ENCODE data around the gene ARMC9. TPM values are rescaled to one million over a fixed set of nuclear protein-coding genes. Genes with fewer than 3 reads are reported as not detected.
"Not testable (repeated sequence)": the region's sequence is repeated elsewhere in the genome, so short reads cannot be mapped to it uniquely, and the experiment has no call there.

Gene ARMC9
- polyA plus RNA-seq, 1 donor from 2014 or later, result 1.2 TPM

- peaks cover 2% of the 10 kb centered on the region for H3K36me3 Mint-ChIP-seq
- no peaks in the 10 kb centered on the region for H3K9me3 Mint-ChIP-seq
- peak overlapping the region in 1 of 3 donors; percentile 27 for H3K27ac Mint-ChIP-seq
- peak overlapping the region in 1 of 4 donors; percentile 33 for H3K4me3 Mint-ChIP-seq
- peaks cover 7 to 13% (median 13%) of the 10 kb centered on the region in 3 donors for H3K4me1 Mint-ChIP-seq
- no peaks in the 10 kb centered on the region for H3K27me3 Mint-ChIP-seq
Measured at GRCh38 chr2:231399853-231400680, 201.6 kb downstream of the ARMC9 start.

- peak overlapping the region in 1 of 4 donors; percentile 33 for H3K4me3 Mint-ChIP-seq
- H3K9me3 Mint-ChIP-seq, H3K27me3 Mint-ChIP-seq, H3K36me3 Mint-ChIP-seq: not testable (repeated sequence)
- peak overlapping the region in 1 of 3 donors; percentile 76 for H3K27ac Mint-ChIP-seq
- H3K4me1 Mint-ChIP-seq, result peaks cover 10 to 19% (median 18%) of the 10 kb centered on the region in 3 donors
Measured at GRCh38 chr2:231400681-231401080, 202.2 kb downstream of the ARMC9 start.

GRCh38 chr2:231401101-231401500, 202.7 kb downstream of the ARMC9 start:
- peak overlapping the region in 2 of 3 donors; percentile 63 to 76 for H3K27ac Mint-ChIP-seq
- H3K36me3 Mint-ChIP-seq, H3K9me3 Mint-ChIP-seq, H3K27me3 Mint-ChIP-seq: not testable (repeated sequence)
- H3K4me3 Mint-ChIP-seq, result peak overlapping the region in 1 of 4 donors; percentile 33
- peaks cover 13 to 22% (median 20%) of the 10 kb centered on the region in 3 donors for H3K4me1 Mint-ChIP-seq

GRCh38 chr2:231403421-231404182, 205.2 kb downstream of the ARMC9 start:
- H3K4me1 Mint-ChIP-seq, result peaks cover 7 to 22% (median 11%) of the 10 kb centered on the region in 3 donors
- not testable (repeated sequence) for H3K4me3 Mint-ChIP-seq, H3K27ac Mint-ChIP-seq, H3K27me3 Mint-ChIP-seq, H3K36me3 Mint-ChIP-seq, H3K9me3 Mint-ChIP-seq

GRCh38 chr2:231404183-231404578, 205.8 kb downstream of the ARMC9 start:
- H3K4me3 Mint-ChIP-seq, H3K36me3 Mint-ChIP-seq, H3K27ac Mint-ChIP-seq, H3K27me3 Mint-ChIP-seq, H3K9me3 Mint-ChIP-seq: not testable (repeated sequence)
- peaks cover 7 to 22% (median 11%) of the 10 kb centered on the region in 3 donors for H3K4me1 Mint-ChIP-seq

GRCh38 chr2:231405601-231406367, 207.4 kb downstream of the ARMC9 start:
- H3K4me1 Mint-ChIP-seq, result peaks cover 7 to 22% (median 11%) of the 10 kb centered on the region in 3 donors
- peak overlapping the region; percentile 13 to 70 (median 49) for H3K27ac Mint-ChIP-seq
- not testable (repeated sequence) for H3K9me3 Mint-ChIP-seq, H3K36me3 Mint-ChIP-seq, H3K27me3 Mint-ChIP-seq
- peak overlapping the region; percentile 32 to 78 (median 62) for H3K4me3 Mint-ChIP-seq

- not testable (repeated sequence) for H3K27me3 Mint-ChIP-seq, H3K36me3 Mint-ChIP-seq, H3K9me3 Mint-ChIP-seq, H3K27ac Mint-ChIP-seq, H3K4me3 Mint-ChIP-seq
- peaks cover 9 to 21% (median 11%) of the 10 kb centered on the region in 3 donors for H3K4me1 Mint-ChIP-seq
Measured at GRCh38 chr2:231407686-231408085, 209.3 kb downstream of the ARMC9 start.

- Mint-ChIP-seq H3K4me3 (peak overlapping the region in 1 of 4 donors; percentile 7), H3K4me1 (peaks cover 9 to 19% (median 11%) of the 10 kb centered on the region in 3 donors)
- H3K9me3 Mint-ChIP-seq, H3K27me3 Mint-ChIP-seq, H3K27ac Mint-ChIP-seq, H3K36me3 Mint-ChIP-seq: not testable (repeated sequence)
Measured at GRCh38 chr2:231408304-231408703, 209.9 kb downstream of the ARMC9 start.

GRCh38 chr2:231409776-231410175, 211.3 kb downstream of the ARMC9 start:
- H3K27me3 Mint-ChIP-seq, result peaks cover 9% of the 10 kb centered on the region
- no peaks in the 10 kb centered on the region for H3K36me3 Mint-ChIP-seq
- H3K4me3 Mint-ChIP-seq, result no peak overlapping the region
- H3K4me1 Mint-ChIP-seq, result peaks cover 9 to 19% (median 11%) of the 10 kb centered on the region in 3 donors
- no peak overlapping the region for H3K27ac Mint-ChIP-seq
- H3K9me3 Mint-ChIP-seq, result peaks cover 0 to 6% (median 4%) of the 10 kb centered on the region in 3 donors

GRCh38 chr2:231410293-231411004, 212.0 kb downstream of the ARMC9 start:
- Mint-ChIP-seq H3K4me1 (peaks cover 7 to 15% (median 8%) of the 10 kb centered on the region in 3 donors), H3K4me3 (no peak overlapping the region), H3K36me3 (no peaks in the 10 kb centered on the region), H3K9me3 (peaks cover 0 to 6% (median 4%) of the 10 kb centered on the region in 3 donors), H3K27me3 (peaks cover 9% of the 10 kb centered on the region), H3K27ac (no peak overlapping the region)

- Mint-ChIP-seq H3K4me3 (peak overlapping the region in 3 of 4 donors; percentile 72 to 88 (median 76)), H3K27ac (no peak overlapping the region), H3K9me3 (peaks cover 0 to 6% (median 4%) of the 10 kb centered on the region in 3 donors), H3K4me1 (peaks cover 2 to 10% (median 3%) of the 10 kb centered on the region in 3 donors), H3K36me3 (no peaks in the 10 kb centered on the region), H3K27me3 (peaks cover 9% of the 10 kb centered on the region)
Measured at GRCh38 chr2:231411237-231411636, 212.8 kb downstream of the ARMC9 start.

- H3K27me3 Mint-ChIP-seq, result peaks cover 11% of the 10 kb centered on the region
- peaks cover 2 to 10% (median 3%) of the 10 kb centered on the region in 3 donors for H3K4me1 Mint-ChIP-seq
- H3K9me3 Mint-ChIP-seq, result peaks cover 0 to 6% (median 4%) of the 10 kb centered on the region in 3 donors
- no peak overlapping the region for H3K27ac Mint-ChIP-seq
- H3K36me3 Mint-ChIP-seq, result no peaks in the 10 kb centered on the region
- H3K4me3 Mint-ChIP-seq, result peak overlapping the region; percentile 65 to 88 (median 74)
Measured at GRCh38 chr2:231411831-231412617, 213.6 kb downstream of the ARMC9 start.

- peaks cover 2 to 10% (median 3%) of the 10 kb centered on the region in 3 donors for H3K4me1 Mint-ChIP-seq
- no peak overlapping the region for H3K27ac Mint-ChIP-seq
- peak overlapping the region in 2 of 4 donors; percentile 45 to 54 for H3K4me3 Mint-ChIP-seq
- H3K27me3 Mint-ChIP-seq, result peaks cover 11% of the 10 kb centered on the region
- H3K36me3 Mint-ChIP-seq, result no peaks in the 10 kb centered on the region
- peaks cover 0 to 6% (median 4%) of the 10 kb centered on the region in 3 donors for H3K9me3 Mint-ChIP-seq
Measured at GRCh38 chr2:231412618-231412963, 214.2 kb downstream of the ARMC9 start.
